Measurements from ENCODE around the gene TRMT112.

GRCh38 chr11:64324692-64325469, 7.5 kb upstream of the TRMT112 start:
- TF ChIP-seq POLR2A (IDR thresholded peaks at IDR 0.05; ENCODE audit: low read depth), result no peak
- TF ChIP-seq CTCF (IDR thresholded peaks at IDR 0.05), result no peak
- no peak for TF ChIP-seq POLR2AphosphoS5 (IDR thresholded peaks at IDR 0.05)
- no peak for TF ChIP-seq EP300 (IDR thresholded peaks at IDR 0.05)

Data from esophagus muscularis mucosa (tissue), 4 donors.